GM18511 (cell line): ENCODE measurements around the gene RNF38.
"Not testable (repeated sequence)": the region's sequence is repeated elsewhere in the genome, so short reads cannot be mapped to it uniquely, and the experiment has no call there.

Experiments used
- ATAC-seq: cut with Tn5 transposase; IDR thresholded peaks from one replicate; pipeline ENCODE4 v1.9.1; 2021; ENCODE audit warnings: mild to moderate bottlenecking, moderate library complexity; ENCODE audit not compliant: unreplicated experiment

The RNF38 gene

DNA sequence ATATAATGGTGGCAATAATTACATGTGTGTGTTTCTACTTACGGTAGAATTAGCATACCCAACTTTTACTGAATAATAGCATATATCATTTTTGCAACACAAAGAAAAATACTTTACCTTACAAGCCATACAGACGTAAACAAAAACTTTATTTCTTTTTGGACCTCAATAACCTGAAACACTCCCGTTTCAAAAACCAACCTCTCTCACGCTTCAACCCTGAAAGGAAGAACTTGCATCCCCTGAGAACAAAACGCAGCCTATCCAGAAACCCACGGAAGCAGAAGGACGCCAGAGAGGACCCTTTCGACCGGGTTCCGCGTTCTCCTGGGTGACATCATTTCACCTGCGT is at the start of gene RNF38:
TSS of gene RNF38 (minus strand) at position 290 of the 352 bp plus-strand sequence. CDS start at position 129, 161 bp downstream.
- no peak for ATAC-seq

DNA sequence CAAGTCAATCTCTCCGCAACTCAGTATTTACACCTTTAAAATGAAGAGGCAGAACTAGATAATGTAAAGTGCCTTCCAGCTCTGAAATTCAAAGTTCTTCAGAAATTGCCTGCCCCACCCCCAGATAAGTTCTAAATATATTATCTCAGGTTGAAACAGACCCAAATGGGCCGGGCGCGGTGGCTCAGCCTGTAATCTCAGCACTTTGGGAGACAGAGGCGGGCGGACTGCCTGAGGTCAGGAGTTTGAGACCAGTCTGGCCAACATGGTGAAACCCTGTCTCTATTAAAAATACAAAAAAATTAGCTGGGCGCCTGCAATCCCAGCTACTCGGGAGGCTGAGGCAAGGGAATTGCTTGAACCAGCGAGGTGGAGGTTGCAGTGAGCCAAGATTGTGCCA is 48.5 kb upstream of the RNF38 start:
- not testable (repeated sequence) for ATAC-seq

DNA sequence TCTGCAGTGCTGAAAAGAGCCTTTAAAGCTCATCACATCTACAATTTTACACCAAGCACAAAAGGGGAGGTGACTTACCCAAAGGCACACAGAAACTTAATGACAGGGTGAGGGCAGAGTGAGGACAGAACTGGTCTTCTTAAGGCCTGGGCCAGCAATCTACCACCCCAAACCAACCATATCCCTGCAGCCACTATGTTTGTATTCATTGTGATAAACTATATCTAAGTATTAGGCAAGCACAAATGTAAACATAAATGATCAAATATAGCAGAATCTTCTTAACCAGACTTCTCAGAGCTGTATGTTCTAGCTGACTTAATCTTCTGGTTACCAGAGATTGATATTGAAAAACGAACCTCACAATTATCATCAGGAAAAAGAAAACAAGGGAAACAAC is 47.9 kb upstream of the RNF38 start:
- ATAC-seq, result no peak

DNA sequence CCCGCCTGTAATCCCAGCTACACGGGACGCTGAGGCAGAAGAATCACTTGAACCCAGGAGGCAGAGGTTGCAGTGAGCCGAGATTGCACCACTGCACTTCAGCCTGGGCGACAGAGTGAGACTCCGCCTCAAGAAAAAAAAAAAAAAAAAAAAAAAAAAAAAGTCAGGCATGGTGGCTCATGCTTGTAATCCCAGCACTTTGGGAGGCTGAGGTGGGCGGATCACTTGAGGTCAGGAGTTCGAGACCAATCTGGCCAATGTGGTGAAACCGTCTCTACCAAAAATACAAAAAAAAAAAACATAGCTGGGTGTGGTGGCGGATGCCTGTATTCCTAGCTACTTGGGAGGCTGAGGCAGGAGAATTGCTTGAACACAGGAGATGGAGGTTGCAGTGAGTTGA is 46.6 kb upstream of the RNF38 start:
- not testable (repeated sequence) for ATAC-seq

DNA sequence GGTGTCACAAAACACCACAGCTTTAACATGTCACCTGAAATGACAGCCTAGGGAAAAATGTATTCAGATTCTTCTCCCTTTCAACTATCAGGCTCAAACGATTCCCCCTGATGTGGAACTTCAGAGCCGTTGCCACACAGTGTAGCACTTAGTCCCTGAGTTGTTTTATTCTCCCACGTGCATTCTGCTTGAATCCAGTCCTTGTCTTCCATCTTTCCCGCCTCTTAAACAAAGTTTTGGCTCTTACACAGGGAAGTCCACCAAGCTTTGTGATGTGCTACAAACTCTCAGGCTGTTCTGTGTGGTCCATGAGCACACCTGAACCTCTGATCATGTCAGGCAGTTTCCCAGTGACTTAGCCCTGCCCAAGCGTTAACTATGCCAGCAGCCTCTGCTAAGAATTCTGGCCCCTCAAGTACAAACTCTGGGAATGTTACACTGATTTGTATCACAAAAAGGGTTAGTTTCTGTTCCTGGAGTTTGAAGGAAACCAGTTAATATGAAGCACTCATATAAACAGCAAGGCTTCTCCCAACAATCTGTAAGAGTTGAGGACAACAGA is 45.8 kb upstream of the RNF38 start:
- no peak for ATAC-seq

DNA sequence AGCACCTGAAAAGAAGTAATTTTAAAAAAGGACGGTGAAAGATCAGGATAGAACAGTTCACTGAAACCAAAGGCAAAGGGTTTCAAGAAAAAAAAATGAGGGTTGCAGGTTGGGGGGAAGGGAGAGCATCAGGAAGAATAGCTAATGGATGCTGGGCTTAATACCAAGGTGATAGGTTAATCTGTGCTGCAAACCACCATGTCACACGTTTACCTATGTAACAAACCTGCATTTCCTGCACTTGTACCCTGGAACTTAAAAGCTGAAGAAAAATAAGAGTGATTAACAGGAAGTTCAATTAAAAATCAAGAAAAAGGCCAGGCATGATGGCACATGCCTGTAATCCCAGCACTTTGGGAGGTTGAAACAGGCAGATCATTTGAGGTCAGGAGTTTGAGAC is 44.1 kb upstream of the RNF38 start:
- no peak for ATAC-seq

DNA sequence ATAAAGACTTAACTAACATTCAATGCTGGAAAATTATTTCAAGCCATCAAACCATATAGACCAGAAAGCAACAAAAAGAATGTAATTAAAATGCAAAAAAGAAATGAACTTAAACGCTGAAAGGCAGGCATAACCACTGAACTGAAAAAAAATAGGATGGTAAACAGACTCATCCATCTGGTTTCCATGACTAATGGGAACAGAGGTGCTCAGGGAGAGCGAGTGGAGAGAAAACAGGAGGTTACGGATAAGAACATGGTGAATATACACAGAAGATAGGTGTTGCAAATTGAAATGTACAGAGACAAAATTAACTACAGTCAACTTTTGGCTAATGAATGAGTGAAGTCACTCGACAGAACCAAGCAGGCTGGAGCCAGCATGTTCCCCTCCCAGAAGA is 43.5 kb upstream of the RNF38 start:
- no peak for ATAC-seq

DNA sequence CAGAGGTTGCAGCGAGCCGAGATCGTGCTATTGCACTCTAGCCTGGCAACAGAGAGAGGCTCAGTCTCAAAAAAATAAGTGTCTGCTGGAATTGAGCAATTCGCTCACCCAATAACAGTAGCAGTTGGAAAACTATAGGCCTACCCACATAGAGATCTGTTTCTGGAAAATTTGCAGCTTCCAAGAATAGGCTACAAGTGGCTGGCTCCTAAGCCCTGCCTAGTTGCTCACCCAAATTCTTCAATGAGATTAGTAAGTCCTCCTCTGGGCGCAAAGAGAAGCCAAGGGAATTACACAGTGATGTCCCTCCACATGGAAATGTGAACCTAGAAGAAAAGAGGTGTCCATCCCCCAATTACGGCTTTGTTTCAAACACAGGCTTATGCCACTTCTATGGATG is 42.6 kb upstream of the RNF38 start:
- no peak for ATAC-seq

DNA sequence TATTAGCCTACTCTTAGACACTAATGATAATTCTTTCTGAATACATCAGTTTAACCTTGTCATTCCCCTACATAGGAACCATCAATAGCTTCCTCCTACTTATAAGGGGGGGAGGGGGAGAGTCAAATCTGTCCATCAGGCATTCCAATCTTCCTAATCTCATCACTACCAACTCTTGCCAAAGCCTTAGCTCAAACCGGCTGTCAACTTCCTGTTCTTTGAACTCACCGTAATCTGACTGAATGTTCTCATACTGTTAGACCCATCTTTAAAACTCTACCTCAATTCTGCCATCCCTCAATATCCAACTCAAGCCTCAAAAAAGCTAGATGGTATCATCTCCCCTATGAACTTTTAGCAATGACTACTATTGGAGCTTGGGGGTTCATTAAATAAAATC is 41.9 kb upstream of the RNF38 start:
- ATAC-seq, result no peak

DNA sequence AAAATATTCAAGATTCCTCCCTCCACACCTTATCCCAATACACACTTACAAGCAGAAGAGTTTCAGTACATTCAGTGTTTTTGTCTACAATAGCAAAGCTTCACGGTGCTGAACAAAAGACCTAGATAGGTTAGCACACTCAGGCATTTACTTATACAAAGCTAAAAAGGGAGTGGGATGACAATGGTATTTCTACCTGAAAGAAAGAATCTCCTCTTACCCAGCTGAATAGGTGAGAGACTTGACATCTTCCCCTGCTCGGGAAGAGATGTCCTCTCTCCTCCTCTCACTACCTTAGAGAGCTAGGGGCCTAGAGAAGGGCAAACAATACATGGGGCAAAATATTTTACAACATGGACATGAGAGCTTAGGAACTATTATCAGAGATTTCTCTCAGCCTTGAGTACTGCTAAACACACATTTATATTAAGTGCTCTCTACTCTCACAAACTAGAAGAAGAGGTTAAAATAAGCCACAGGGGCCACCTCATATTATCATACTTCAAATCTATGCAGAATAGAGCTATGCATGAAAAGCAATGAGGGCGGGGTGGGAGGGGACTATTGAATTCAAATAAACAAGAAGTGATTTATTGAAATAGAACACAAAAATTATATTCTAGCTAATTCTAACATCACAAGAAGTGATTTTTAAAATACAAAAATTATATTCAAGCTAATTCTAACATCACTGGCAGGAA is 38.6 kb upstream of the RNF38 start:
- no peak for ATAC-seq

DNA sequence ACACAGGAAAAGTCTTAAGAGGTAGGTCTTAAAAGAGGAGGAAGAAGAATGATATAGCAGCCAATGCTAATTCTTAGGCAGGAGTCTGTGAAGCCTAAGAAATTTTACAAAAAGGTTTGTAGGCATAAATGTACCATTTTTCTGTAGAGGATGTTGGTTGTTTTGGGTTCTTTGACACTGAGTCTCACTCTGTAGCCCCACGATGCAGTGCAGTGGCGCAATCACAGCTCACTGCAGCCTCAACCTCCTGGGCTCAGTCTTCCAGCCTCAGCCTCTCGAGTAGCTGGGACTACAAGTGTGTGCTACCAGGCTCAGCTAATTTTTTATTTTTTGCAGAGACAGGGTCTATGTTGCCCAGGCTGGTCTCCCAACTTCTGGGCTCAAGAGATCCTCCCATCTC is 37.7 kb upstream of the RNF38 start:
- ATAC-seq, result no peak

DNA sequence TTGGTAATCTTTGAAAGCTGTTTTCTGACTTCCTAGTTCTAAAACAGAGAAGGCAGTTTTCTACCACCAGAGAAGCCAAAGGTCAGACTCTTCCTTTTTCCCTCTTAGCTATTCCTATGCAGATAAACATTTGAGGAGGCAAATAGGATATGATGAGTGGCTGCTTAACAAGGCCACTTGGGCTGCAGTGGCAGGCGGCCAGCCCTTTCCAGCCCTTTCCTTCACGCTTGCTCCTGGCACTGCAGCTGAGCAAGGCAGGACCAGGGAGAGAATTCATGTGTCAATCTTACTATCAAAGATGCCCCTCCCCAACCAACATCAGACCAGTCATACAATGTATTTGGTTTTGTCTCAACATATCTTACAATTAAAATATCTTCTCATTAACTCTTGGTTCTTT is 36.8 kb upstream of the RNF38 start:
- no peak for ATAC-seq

DNA sequence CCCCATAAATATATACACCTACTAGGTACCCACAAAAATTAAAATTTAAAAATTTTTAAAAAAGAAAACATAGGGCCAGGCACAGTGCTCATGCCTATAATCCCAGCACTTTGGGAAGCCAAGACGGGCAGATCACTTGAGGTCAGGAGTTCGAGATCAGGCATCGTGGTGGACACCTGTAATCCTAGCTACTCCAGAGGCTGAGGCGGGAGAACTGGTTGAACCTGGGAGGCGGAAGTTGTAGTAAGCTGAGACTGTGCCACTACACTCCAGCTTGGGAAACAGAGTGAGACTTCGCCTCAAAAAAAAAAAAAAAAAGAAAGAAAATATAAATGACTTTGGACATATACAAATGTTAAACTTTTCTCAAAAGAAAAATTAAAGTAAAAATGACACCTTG is 33.3 kb upstream of the RNF38 start:
- ATAC-seq, result no peak

DNA sequence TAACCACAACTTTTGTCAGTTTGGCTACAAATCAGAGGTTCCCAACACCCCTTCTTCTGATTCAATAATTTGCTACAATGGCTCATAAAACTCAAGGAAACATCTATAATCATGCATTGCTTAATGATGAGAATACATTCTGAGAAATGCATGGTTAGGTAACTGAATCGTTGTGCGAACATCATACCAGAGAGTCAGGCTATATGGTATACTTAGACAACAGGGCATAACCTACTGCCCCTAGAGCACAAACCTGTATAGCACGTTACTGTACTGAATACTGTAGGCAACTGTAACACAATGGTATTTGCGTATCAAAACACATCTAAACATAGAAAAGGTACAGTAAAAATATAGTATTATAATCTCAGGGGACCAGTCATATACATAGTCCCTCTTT is 31.0 kb upstream of the RNF38 start:
- ATAC-seq, result no peak

DNA sequence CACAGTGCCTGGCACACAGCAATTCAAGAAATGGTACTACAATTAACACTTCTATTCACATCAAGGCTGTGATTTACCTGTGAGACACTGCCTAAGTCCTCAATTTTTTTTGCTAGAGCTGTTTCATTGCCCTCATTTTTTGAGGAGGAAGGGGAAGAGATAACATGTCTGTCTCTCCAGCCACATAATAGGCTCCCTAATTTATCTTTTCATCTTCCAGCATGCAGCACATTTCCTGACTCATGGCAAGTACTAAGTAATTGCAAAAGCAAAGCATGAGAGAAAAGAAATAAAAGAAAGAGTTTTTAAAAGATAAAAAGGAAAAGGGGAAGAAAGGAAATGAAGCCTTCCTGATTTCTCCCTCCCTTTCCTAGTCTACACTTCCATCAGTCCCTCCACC is 26.9 kb upstream of the RNF38 start:
- no peak for ATAC-seq

DNA sequence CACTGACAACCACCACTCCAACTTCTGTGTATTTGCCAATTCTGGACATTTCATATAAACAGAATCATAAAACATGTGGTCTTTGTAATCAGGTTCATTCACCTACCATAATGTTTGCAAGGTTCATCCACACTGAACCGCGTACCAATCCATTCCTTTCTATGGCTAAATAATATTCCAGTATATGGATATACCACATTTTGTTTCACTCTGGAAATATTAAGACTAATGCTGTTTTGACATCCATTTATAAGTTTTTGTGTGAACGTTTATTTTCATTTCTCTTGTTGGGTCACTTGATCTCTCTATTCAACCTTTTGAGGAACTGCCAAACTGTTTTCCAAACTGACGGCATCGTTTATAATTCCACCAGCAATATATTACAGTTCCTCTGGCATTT is 26.3 kb upstream of the RNF38 start:
- ATAC-seq, result no peak

DNA sequence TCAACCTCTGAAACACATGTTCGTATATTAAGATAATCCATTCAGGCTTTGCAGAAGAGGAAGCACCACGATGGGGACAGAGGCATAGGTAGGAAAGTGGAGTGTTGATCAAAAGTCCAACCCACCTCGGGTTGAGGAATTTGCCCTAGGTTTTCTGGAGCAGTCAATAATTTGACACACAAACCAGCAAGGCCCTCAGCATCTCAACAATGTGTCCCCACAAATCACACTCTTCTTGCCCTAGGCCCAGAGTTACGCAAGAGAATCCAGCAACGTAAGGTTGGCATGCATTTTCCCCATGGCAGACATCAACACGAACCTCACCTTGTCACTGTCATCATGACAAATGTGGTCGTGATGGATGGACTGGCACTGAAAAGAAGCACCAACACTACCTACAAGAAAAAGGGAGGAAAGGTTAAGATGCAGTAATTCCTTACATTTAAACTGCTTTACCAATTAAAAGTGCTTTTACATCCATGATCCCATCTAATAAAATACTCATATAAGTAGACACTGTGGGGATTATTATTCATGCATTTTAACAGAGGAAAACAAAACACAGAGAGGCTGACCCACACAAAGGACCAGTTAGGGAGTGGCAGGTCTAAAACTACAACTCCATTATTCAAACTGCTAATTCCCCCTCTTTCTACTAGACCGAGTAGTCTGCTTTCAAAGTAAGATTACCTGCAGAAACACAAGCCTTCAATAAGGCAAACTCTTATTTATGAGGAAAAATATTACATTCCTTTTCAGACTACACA is 24.4 kb upstream of the RNF38 start:
- ATAC-seq, result no peak

DNA sequence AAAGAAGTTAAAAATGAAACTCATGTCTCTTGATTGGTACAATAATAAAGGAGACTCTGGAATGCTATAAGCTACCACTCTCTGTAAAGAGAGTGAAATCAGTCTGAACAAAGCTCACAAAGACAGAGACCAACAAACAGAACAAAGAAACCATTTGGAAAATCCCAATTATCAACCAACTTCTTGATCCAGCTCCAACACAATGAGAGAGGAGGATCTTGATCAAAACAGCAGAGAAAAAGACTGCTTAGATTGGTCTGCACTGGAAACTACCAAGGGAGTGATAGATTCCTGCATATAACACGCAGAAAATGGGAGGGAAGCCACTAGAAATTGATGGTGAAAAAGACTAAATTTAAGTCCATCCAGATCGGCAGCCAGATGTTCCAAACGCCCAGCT is 23.1 kb upstream of the RNF38 start:
- ATAC-seq, result no peak

DNA sequence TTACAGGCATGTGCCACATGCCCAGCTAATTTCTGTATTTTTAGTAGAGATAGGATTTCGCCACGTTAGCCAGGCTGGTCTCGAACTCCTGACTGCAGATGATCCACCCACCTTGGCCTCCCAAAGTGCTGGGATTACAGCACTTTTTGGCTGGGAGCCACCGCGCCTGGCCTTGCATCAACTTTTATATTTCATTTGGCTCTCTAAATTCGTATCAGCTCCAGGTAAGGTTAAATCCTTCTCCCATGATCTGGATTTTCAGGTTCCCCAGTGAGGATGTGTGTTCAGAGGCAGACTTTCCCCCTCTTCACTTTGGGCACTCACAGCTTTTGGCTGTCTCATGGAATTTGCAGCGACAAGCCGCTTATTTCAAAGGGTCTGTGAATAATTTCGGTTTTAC is 16.8 kb upstream of the RNF38 start:
- no peak for ATAC-seq

DNA sequence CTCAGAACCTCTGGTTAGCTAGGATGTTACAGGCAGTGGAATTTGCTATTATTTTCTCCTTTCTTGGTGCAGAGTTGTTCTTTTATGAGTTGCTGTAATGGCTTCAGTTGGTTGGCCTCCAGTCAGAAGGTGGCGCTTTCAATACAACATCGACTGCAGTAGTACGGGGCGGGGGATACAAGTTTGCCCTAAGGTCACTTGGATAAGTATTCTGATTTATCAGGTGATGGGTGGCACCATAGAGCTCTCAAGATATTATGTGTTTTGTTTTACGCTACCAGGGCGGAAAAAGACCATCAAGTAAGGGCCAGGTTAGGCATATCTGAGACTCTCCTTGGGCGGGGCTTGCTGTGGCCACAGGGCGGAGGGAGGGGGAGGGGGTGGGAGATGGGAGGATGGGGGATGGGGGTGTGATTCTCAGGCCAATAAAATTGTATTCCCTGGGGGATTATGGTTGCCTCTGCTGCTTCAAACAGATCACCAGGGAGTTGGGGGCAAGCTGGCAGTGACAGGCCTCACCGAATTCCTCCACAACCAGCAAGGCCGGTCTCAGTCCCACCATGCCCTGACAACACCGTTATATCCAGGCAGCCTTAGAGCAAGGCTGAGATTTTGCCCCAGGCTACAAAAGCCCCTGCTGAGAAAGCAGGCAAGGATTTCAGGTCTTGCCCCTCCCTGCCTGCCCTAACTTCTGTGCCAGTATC is 15.9 kb upstream of the RNF38 start:
- no peak for ATAC-seq

DNA sequence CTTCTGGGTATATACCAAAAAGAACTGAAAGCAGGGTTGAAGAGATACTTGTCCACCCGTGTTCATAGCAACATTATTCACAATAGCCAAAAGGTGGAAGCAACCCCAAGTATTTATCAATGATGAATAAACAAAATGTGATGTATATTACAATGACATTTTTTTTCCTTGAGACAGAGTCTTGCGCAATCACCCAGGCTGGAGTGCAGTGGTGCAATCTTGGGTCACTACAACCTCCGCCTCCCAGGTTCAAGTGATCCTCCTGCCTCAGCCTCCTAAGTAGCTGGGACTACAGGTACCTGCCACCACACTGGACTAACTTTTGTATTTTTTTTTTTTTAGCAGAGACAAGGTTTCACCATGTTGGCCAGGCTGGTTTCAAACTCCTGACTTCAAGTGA is 11.3 kb upstream of the RNF38 start:
- not testable (repeated sequence) for ATAC-seq

DNA sequence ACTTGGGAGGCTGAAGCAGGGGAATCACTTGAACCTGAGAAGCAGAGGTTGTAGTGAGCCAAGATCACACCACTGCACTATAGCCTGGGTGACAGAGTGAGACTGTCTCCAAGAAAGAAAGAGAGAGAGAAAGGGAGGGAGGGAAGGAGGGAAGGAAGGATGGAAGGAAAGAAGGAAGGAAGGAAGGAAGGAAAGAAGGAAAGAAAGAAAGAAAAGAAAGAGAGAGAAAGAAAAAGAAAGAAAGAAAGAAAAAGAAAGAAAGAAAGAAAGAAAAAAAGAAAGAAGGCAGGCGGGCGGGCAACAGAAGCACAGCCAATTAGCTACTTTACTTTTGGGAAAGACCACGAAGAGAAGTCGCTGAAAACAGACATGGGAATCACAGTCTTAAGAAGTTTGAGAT is 9.0 kb upstream of the RNF38 start:
- ATAC-seq, result not testable (repeated sequence)
